ENCODE measurements around the gene KISS1R.

The KISS1R gene

DNA sequence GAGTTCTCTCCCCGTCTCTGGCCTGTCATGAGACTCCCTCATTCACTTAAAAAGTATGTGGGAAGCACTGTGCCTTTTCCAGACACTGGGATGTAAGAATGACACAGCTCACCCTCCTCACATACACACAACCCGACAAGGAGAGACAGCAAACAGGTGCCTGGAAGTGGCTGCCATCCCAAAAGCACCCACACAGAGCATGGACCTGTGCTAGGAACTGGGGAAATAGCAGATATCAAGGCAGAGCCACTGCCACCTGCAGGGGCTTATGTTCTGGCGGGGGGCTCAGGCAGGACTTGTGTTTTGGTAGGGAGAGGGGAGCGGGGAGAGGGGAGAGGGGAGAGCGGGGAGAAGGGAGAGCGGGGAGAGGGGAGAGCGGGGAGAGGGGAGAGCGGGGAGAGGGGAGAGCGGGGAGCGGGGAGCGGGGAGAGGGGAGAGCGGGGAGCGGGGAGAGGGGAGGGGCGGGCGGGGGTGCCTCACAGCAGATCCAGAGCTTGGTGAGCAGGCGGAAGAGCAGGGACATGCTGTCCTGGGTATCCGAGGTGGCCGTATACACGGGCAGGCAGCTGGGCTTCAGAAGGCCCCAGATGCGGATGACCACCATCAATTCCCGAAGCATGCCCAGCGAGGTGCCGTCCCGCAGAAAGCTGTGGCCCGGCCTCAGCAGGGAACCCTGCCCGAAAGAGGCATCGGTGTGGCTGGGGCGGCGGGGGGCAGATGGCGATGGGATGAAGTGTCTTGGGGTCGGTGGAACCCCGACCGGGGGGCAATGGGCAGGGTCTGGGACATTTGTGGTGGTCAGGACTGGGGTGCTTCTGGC, 45.5 kb upstream of the KISS1R start:
- no peak overlapping the region for H3K4me3 ChIP-seq (ENCODE audit: low read depth, low read length)

GRCh38 chr19:872266-872951, 44.7 kb upstream of the KISS1R start:
- no peak overlapping the region for H3K4me3 ChIP-seq (ENCODE audit: low read depth, low read length)
- TF ChIP-seq, protein P1, sequence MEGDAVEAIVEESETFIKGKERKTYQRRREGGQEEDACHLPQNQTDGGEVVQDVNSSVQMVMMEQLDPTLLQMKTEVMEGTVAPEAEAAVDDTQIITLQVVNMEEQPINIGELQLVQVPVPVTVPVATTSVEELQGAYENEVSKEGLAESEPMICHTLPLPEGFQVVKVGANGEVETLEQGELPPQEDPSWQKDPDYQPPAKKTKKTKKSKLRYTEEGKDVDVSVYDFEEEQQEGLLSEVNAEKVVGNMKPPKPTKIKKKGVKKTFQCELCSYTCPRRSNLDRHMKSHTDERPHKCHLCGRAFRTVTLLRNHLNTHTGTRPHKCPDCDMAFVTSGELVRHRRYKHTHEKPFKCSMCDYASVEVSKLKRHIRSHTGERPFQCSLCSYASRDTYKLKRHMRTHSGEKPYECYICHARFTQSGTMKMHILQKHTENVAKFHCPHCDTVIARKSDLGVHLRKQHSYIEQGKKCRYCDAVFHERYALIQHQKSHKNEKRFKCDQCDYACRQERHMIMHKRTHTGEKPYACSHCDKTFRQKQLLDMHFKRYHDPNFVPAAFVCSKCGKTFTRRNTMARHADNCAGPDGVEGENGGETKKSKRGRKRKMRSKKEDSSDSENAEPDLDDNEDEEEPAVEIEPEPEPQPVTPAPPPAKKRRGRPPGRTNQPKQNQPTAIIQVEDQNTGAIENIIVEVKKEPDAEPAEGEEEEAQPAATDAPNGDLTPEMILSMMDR (IDR thresholded peaks at IDR 0.05; ENCODE audit: low read depth, low read length), result no peak

More for the DNA sequence above, 45.5 kb upstream of the KISS1R start:
- TF ChIP-seq, protein P1 (IDR thresholded peaks at IDR 0.05; ENCODE audit: low read depth, low read length), result no peak

GRCh38 chr19:873084-873483, 44.0 kb upstream of the KISS1R start:
- no peak overlapping the region for H3K4me3 ChIP-seq (ENCODE audit: low read depth, low read length)
- TF ChIP-seq, protein P1 (IDR thresholded peaks at IDR 0.05; ENCODE audit: low read depth, low read length), result no peak

- TF ChIP-seq, protein P1 (IDR thresholded peaks at IDR 0.05; ENCODE audit: low read depth, low read length), result no peak
Observed at GRCh38 chr19:873561-874041, 43.5 kb upstream of the KISS1R start.

DNA sequence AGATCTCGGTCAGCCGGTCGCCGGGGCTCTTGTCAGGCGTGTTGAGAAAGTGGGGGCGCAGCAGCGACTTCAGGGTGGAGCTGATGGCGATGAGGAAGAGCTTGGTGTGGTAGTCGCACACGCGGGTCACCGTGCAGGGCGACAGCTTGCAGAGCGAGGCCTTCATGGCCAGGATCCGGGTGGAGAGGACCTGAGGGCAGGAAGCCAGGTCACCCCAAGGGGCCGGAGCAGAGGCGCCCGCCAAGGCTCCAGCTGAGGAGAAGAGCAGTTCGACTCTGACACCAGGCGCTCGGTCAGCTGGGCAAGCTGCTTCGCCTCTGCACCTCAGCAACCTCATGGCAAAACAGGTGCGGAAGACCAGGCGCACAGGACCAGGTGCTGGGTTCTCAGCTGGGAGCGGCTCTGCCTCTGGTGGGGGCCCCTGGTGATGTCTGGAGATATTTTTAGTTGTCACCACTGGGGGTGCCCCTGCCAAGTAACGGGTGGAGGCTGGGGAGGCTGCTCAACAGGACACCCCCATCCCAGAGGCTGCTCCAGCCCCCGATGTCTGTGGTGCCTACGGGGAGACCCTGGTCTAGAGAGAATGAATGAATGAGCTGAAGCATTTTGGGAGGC, 41.8 kb upstream of the KISS1R start:
- no peak overlapping the region for H3K4me3 ChIP-seq (ENCODE audit: low read depth, low read length)

More at GRCh38 chr19:873561-874041, 43.5 kb upstream of the KISS1R start:
- H3K4me3 ChIP-seq (ENCODE audit: low read depth, low read length), result no peak overlapping the region

GRCh38 chr19:876089-876488, 41.0 kb upstream of the KISS1R start:
- no peak overlapping the region for H3K4me3 ChIP-seq (ENCODE audit: low read depth, low read length)
- TF ChIP-seq, protein P1 (IDR thresholded peaks at IDR 0.05; ENCODE audit: low read depth, low read length), result no peak

More for the DNA sequence above, 41.8 kb upstream of the KISS1R start:
- TF ChIP-seq, protein P1 (IDR thresholded peaks at IDR 0.05; ENCODE audit: low read depth, low read length), result no peak
